Heart left ventricle (tissue), 16 donors: ENCODE measurements around the gene XRCC3. TPM values are rescaled to one million over a fixed set of nuclear protein-coding genes. Genes with fewer than 3 reads are reported as not detected.

ENCODE experiments used
- ATAC-seq, 4 donors: fragments of 200-7000 bp; cut with Tn5 transposase; one replicate each; pipeline ENCODE4 v1.9.1; 2020 to 2022; ENCODE audit warnings: moderate library complexity in 4 of 4, mild to moderate bottlenecking in 3 of 4, moderate number of reproducible peaks in 1 of 4
- DNase-seq, 5 donors: peaks; one replicate each; pipeline ENCODE4 v3.0.0-alpha.2; 2020
- H3K27ac ChIP-seq, 12 donors: fragments of 200-600 bp; sonication (generic) in 4 of 12; one replicate each; pipeline versions ENCODE4 v1.5.0 to v1.8.0; 2016 to 2022; ENCODE audit warnings: mild to moderate bottlenecking in 2 of 12
- H3K27me3 ChIP-seq, 9 donors: fragments of 200-600 bp; sonication (generic) in 2 of 9; one replicate each; pipeline versions ENCODE4 v1.5.1 to v1.8.0; 2016 to 2022; ENCODE audit warnings: mild to moderate bottlenecking in 3 of 9
- H3K36me3 ChIP-seq, 9 donors: fragments of 200-600 bp; sonication (generic) in 2 of 9; one replicate each; pipeline versions ENCODE4 v1.5.0 to v1.8.0; 2018 to 2022; ENCODE audit warnings: mild to moderate bottlenecking in 2 of 9
- H3K4me1 ChIP-seq, 12 donors: fragments of 200-600 bp; sonication (generic) in 4 of 12; one replicate each; pipeline versions ENCODE4 v1.5.0 to v1.8.0; 2016 to 2022; ENCODE audit warnings: mild to moderate bottlenecking in 3 of 12
- H3K4me3 ChIP-seq, 12 donors: fragments of 200-600 bp; sonication (generic) in 4 of 12; one replicate each; pipeline versions ENCODE4 v1.5.0 to v1.8.0; 2017 to 2022; ENCODE audit warnings: mild to moderate bottlenecking in 9 of 12, moderate library complexity in 4 of 12
- H3K9me3 ChIP-seq, 12 donors: fragments of 200-600 bp; sonication (generic) in 4 of 12; one replicate each; pipeline versions ENCODE4 v1.5.0 to v1.8.0; 2016 to 2022; ENCODE audit warnings: mild to moderate bottlenecking in 1 of 12
- CTCF ChIP-seq, 12 donors: fragments of 200-600 bp; sonication (generic) in 4 of 12; IDR thresholded peaks; one replicate each; pipeline versions ENCODE4 v1.5.0 to v1.8.0; 2018 to 2022; ENCODE audit warnings: antibody characterized with exemption in 12 of 12, mild to moderate bottlenecking in 5 of 12
- POLR2A ChIP-seq, 2 donors: fragments of 450-650 bp; IDR thresholded peaks; one replicate each; pipeline ENCODE4 v1.6.1; 2017; ENCODE audit warnings: antibody characterized with exemption in 2 of 2, mild to moderate bottlenecking in 2 of 2, moderate library complexity in 2 of 2
- WGBS, 4 donors: extraction: QIAGEN DNeasy Blood & Tissue Kit in 2 of 4; methylation state at CpG; one replicate each; pipeline versions ENCODE4 v1.1.5 to v1.1.7; 2013 to 2018; 5-methylcytosine and 5-hydroxymethylcytosine counted together
- intact Hi-C, 10 donors: fragments of 100-400 bp; cut with DNase I; formaldehyde crosslinking; loops; one replicate each; pipeline versions ENCODE4 v1.11.1 to v1.14.2; 2022
- polyA plus RNA-seq, 2 donors: library from polyadenylated mRNA; stranded (reverse); fragments of 200-250 nt; gene quantifications; one replicate each; pipeline ENCODE4 v1.2.3, GENCODE V29; 2013
- total RNA-seq, 9 donors: library from RNA; depleted of rRNA in 2 of 9; stranded (reverse); fragments of >200 nt in 2 of 9; fragmentation: NEBNext Ultra II Directional in 3 of 9; extraction: Animal tissue kit (Norgen Biotek cat#: 25700) in 3 of 9; gene quantifications; one replicate each; pipeline versions ENCODE4 v1.1.0 to v1.2.4, GENCODE V29; 2016 to 2023
- donor health status: ischemic (EF 13 %, LVEDD 7.1; RV severe dilation, severe dysfunction).
- donor health status: healthy with polysubstance abuse.
- donor health status: DM: no; HTN: yes; CAD: no.
- donor health status: DM: no; HTN: no; CAD: no.
- donor health status: ischemic (EF 25% LVEDD 6.9; RV normal size, moderate dysfunction).
- donor health status: ischemic (EF 25% LVEDD 5.7; RV mildly dilated, moderate dysfunction).
- donor health status: healthy.
- donor health status: DM: yes; HTN: yes; CAD: no.
- donor health status: ischemic (EF 35%, LVEDD 5.7; RV mildly dilated, moderate dysfunction).
- donor health status: nonischemic (EF 11% LVEDD 7.7; RV severe dilation, severe dysfunction).
- donor health status: DM: yes; HTN: yes; CAD: no.
- donor health status: PGD.
- donor health status: ischemic (EF 29% LVEDD 5.4; RV normal size, mild dysfunction).
- donor health status: nonischemic (EF 23%, LVEDD 6.1; RV moderate dilation, normal function).

Gene XRCC3
- total and polyA plus RNA-seq, 11 donors, result 1.9 to 8.7 (median 3.0) TPM

GRCh38 chr14:103742499-103743255, 27.4 kb upstream of the XRCC3 start:
- TF ChIP-seq POLR2A (IDR thresholded peaks at IDR 0.05) (no peak), CTCF (IDR thresholded peaks at IDR 0.05) (no peak)
- Histone ChIP-seq H3K27ac (no peak overlapping the region), H3K4me1 (peaks cover 0 to 13% (median 0%) of the 10 kb centered on the region in 12 donors), H3K27me3 (no peaks in the 10 kb centered on the region), H3K4me3 (no peak overlapping the region), H3K36me3 (peaks cover 0 to 99% (median 87%) of the 10 kb centered on the region in 9 donors), H3K9me3 (no peaks in the 10 kb centered on the region)
- WGBS, 4 donors, result 89 to 91% (median 90%) methylated on average over 14 of the region's 14 CpGs
- ATAC-seq (no peak), DNase-seq (no peak)
- intact Hi-C loops, result loop anchor here in 1 of 10 donors (10.0 kb wide), 1 partner anchor 172 kb away; no protein-coding TSS in a partner anchor

GRCh38 chr14:103741876-103742275, 26.6 kb upstream of the XRCC3 start:
- TF ChIP-seq CTCF (IDR thresholded peaks at IDR 0.05), result no peak
- TF ChIP-seq POLR2A (IDR thresholded peaks at IDR 0.05), result no peak
- 72 to 90% (median 79%) methylated on average over 2 to 9 of the region's 9 CpGs for WGBS, 4 donors
- Histone ChIP-seq H3K9me3 (no peaks in the 10 kb centered on the region), H3K36me3 (peaks cover 0 to 99% (median 88%) of the 10 kb centered on the region in 9 donors), H3K4me3 (no peak overlapping the region), H3K27me3 (no peaks in the 10 kb centered on the region), H3K27ac (no peak overlapping the region), H3K4me1 (peaks cover 0 to 15% (median under 1%) of the 10 kb centered on the region in 12 donors)
- ATAC-seq (no peak), DNase-seq (peak in 1 of 5 donors; percentile 8)
- intact Hi-C loops, result loop anchor here in 1 of 10 donors (10.0 kb wide), 1 partner anchor 173 kb away; no protein-coding TSS in a partner anchor

- peaks cover 0 to 99% (median 88%) of the 10 kb centered on the region in 9 donors for H3K36me3 ChIP-seq
- H3K27ac ChIP-seq, result no peak overlapping the region
- H3K4me3 ChIP-seq, result no peak overlapping the region
- H3K4me1 ChIP-seq, result peaks cover 0 to 23% (median 5%) of the 10 kb centered on the region in 12 donors
- no peaks in the 10 kb centered on the region for H3K9me3 ChIP-seq
- WGBS, 4 donors, result 68 to 81% (median 70%) methylated on average over 13 to 14 of the region's 14 CpGs
- ATAC-seq (no peak), DNase-seq (no peak)
- TF ChIP-seq CTCF (IDR thresholded peaks at IDR 0.05) (no peak), POLR2A (IDR thresholded peaks at IDR 0.05) (no peak)
- no peaks in the 10 kb centered on the region for H3K27me3 ChIP-seq
- intact Hi-C loops, result loop anchor here in 1 of 10 donors (10.0 kb wide), 1 partner anchor 174 kb away; no protein-coding TSS in a partner anchor
Measured at GRCh38 chr14:103740991-103741689, 25.9 kb upstream of the XRCC3 start.
